ENCODE data around the gene C4B.
"Not testable (repeated sequence)": the region's sequence is repeated elsewhere in the genome, so short reads cannot be mapped to it uniquely, and the experiment has no call there.

Gene C4B

DNA sequence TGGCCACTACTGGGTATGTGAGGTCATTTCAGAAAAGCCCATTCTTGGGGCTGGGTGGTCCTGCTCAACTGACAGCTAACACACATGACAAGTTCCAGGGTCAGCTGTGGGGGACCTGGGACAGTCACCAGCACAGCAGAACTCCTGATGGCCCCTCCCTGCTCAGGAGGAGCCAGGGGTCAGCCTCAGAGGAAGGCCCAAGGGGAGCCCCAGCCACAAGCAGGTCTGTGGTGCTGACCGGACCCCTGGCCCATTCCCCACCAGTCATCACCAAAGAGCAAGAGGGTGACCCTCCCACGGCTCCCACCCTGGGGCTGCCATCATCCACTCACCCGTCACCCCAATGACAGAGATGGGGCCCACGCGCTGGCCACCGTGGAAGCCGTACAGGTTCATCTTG is 41.7 kb downstream of the C4B start:
- DNase-seq: no peak

DNA sequence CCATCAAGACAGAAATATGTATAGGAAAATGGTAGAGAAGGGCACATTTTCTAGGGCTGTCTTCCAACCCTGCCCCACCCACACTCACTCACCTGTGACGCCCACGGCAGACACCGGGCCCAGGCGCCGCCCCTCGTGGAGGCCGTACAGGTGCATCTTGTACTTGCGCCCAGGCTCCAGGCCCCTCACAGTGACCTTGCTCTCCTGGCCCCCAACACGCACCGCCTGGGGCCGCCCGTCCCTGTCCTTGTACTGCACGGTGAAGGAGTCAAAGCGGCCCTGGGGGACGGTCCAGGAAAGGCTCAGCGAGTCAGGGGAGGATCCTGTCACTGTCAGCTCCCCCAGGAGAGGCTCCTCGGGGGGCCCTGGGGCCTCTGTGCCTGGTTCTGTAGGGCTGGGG is 43.4 kb downstream of the C4B start:
- DNase-seq: no peak

DNA sequence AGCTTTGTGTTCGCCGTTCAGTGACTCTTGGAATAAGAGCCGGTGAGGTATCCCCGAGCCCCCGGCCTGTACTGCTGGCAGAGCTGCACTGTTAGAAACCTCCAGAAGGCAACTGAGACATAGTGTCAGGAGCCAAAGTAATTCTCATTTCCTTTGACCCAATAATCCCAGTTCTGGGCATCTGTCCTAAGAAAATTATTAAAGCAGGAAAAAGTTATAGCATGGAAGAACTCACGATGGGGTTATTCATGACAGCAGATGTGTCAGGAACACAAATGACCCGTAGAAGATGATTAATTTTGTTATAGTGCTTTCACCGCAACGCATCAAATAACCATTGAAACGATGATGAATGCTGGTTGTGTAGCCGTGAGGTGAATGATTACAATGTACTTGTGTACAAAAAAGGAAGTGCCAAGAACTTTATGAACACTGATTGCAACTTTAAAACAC is 43.9 kb downstream of the C4B start:
- DNase-seq: no peak

DNA sequence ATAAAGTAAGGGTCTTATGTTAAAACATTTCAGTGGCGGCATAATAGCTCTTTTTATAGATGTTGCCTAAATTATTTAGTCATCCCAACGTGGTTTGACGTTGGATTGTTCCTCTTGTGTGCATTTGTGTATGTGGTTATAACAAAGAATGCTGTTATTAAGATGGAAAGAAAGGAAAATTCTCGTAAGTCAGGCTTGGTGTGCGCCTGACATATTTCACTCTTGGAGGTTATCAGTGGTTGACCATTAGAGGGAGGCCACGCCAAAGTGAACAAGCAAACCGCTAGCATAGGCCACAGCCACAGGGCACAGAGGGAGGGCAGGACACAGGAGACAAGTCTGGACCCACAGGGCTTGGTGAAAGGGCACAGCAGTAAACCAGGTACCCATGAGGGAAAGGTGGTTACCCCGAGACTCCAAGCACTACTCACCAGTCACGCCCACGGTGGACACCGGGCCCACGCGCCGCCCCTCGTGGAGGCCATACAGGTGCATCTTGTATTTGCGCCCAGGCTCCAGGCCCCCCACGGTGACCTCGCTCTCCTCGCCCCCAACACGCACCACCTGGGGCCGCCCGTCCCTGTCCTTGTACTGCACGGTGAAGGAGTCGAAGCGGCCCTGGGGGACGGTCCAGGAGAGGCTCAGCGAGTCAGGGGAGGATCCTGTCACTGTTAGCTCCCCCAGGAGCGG is 46.5 kb downstream of the C4B start:
- DNase-seq: no peak

DNA sequence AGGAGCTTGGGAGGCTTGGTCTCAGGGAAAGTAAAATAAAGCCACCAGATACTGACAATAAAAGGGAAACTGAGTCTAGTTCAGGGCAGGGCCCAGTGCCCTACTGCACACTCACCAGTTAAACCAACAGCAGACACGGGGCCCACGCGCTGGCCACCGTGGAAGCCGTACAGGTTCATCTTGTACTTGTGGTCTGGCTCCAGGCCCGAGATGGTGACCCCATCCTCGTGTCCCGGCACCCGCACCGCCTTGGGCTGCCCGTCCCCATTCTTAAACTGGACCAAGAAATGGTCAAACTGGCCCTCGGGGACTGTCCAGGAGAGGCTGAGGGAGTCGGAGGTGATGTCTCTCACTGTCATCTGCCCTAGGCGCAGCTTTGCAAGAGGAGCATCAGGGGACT is 50.1 kb downstream of the C4B start:
- no peak for DNase-seq

DNA sequence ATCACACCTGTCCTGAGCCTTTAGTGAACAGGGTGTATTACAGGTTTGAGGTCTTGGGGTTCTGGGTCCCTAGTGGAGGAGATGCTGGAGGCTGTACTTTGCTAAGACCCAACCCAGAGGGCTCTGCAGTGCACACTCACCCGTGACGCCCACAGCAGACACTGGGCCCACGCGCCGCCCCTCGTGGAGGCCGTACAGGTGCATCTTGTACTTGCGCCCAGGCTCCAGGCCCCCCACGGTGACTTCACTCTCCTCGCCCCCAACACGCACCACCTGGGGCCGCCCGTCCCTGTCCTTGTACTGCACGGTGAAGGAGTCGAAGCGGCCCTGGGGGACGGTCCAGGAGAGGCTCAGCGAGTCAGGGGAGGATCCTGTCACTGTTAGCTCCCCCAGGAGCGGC is 52.9 kb downstream of the C4B start:
- DNase-seq: not testable (repeated sequence)

DNA sequence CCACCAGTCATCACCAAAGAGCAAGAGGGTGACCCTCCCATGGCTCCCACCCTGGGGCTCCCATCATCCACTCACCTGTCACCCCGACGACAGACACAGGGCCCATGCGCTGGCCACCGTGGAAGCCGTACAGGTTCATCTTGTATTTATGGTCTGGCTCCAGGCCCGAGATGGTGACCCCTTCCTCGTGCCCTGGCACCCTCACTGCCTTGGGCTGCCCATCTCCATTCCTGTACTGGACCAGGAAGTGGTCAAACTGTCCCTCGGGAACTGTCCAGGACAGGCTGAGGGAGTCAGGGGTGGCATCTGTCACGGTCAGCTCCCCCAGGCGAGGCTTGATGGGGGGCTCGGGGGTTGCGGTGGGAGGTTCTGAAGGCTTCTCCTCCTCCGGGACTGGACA is 53.7 kb downstream of the C4B start:
- not testable (repeated sequence) for DNase-seq

DNA sequence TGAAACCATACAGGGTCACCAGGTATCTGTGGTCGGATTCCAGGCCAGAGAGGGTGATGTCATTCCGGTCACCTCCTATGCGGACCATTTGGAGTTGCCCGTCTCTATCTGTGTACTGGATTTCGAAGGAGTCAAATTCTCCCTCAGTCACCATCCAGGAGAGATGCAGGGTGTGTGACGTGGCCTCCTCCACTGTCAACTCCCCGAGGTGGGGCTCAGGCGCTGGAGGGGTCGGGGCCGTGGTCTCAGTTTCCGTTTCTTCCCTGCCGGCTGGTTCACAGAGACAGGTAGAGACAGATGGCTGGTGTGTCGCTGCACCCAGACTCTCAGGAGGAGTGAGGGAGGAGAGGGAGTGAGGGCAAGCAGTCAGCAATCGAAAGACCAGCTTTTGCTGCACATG is 54.3 kb downstream of the C4B start:
- no peak for DNase-seq

DNA sequence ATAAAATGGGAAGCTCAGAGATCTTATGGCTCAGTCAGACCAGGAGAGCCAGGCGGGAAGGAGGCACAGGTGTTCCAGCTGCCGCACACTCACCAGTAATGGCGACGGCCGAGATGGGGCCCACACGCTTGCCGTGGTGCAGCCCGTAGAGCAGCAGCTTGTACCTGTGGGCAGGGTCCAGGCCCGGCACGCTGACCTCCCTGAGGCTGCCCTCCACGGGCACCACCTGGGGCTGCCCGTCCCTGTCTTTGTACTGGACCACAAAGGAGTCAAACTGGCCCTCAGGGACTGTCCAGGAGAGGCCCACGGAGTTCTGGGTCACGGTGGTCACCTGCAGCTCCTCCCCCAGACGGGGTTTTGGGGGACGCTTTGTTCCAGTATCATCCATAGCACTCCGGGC is 54.9 kb downstream of the C4B start:
- no peak for DNase-seq

DNA sequence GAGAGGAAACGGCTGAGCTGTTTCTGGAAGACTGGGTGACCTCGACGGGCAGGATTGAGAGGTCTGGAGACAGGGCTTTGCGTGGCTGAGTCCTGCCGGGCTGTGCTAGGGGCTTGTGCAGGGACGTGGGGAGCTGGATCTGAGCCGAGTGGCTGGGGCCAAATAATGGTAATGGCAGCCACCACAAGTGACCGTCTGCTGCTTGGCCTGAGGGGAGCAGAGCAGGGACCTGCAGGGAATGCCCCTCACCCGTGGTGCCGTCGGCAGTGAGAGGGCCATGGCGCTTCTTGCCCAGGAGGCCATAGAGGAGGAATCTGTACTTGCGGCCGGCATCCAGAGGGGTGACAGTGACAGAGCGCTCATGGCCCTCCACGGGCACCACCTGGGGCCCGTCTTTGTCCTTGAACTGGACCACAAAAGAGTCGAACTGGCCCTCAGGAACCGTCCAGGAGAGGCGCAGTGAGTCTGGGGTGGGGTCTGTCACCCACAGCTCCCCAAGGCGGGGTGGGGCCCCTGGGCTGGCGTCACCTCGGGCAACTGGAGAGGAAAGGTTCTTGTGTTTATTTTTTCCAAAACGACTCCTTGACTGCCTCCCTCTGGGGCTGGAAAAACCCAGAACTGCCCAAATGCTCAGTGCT is 55.4 kb downstream of the C4B start:
- DNase-seq: no peak

DNA sequence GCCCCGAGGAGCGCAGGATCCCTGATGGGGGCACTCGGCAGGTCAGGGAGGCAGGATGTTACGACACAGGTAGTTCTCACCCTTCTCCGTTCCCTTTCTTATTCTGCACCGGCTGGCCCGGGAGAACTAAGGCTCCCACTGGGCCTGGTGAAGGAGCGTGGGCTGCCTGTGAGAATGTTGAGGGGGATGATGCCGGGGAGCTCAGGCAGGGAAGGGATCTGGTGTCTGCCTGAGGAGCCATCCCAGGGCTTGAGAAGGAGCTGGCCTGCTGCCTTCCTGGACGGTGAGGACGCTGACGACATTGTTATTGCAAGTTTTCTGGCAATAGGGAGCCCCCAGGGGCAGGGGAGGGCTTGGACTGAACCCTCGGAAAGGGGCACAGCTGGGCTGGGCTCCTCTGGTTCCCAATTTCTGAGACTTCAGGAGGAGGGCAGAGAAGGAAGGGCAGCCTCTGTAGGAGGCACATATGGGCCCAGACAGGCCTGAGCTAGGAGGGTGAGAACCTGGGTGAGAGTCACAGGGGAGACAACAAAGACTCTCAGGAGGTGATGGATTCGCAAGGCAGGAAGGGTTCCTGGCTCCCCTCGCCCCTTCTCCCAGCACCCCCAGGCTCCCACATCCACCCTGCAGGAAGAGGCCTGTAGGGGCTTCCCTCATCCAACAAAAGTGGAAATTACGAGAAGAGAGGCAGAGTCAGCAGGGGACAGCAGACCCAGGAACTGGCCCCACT is 56.4 kb downstream of the C4B start:
- DNase-seq: no peak

DNA sequence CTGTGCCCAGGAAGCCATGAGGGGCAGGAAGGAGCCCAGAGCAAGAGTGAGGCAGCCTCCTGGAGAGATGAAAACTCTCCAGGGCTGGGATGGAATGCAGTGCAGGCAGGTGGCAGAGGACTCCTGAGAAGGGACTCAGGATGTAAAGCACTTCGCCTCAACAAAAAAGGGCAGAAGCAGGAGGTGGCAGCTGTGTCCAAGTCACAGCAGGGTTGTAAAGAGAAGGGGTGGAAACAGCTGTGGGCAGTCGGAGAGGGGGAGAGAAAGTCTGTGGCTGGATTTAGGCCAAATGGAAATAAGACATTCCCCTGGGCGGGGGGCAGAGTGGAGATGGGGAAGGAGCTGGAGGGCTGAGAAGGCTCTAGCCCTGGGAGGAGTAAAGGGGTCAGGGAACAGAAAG is 58.5 kb downstream of the C4B start:
- no peak for DNase-seq

DNA sequence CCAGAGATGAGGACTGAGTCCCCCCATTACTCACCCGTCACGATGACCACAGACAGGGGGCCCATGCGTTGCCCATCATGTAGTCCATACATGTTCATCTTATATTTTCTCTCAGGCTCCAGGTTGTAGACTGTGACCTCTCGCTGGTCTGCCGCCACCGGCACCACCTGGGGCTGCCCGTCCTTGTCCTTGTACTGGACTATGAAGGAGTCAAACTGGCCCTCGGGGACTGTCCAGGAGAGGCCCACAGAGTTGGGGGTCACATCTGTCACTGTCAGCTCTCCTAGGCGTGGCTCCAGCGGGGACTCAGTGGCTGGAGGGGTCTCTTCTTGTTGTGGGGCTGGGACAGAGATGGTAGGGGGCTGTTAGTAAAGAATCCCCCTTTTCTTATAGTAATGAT is 59.0 kb downstream of the C4B start:
- no peak for DNase-seq

DNA sequence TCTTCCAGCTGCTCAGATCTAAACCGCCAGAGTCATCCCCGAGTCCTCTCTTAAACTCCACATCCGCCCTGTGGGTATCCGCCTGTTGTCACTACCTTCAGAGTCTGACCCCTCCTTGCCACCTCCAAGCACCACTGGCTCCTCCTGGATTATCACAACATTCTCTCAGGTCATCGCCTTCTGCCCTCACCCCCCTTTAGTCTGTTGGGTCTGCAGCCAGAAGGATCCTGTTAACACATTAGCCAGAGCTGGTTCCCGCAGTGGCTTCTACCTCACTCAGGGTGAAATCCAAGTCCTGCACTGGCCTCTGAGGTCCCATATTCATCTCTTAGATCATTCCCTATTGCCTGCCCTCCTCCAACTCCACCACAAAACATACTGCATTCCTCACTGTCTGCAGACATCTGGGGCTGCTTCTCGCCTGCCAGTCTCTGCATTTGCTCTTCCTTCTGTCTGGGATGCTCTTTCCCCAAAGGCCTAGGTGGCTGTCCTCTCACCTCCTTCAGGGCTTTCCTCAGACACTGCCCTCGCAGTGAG is 60.5 kb downstream of the C4B start:
- no peak for DNase-seq

DNA sequence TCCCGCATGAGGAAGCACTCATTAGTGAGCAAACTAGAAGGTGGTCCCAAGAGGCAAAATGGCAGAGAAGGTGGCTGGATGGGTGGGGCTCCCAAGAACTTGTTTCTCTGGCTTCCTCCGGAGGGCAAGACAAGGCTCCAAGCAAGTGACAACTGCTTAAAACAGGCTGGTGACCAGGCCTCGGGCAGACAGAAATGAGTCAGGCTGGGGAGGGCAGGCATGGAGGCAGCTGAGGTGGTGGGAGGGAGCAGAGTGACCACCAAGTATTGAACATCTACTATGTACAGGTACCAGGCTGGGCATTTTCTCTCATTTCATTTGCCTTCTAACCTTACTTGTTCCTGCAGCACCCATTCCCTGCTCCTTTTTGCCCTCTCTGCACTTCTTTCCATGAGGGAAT is 61.2 kb downstream of the C4B start:
- no peak for DNase-seq

DNA sequence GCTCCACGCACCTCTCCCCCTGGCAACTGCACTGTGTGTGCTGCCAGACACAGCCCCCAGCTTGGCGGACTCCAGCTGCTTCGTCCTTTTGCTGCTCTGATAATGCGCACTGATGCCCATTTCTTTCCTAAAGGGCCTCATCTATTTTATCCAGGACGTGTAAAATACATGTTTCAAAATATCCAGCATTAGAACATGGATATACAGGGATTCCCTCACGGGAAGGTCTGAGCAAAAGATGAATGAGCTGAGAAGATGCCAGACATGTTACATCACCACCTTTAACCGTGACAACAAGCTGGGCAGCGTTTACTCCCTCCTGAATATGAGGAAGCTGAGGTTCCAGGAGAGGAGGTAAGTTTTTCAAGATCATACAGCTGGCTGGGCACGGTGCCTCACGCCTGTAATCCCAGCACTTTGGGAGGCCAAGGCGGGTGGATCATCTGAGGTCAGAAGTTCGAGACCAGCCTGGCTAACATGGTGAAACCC is 61.8 kb downstream of the C4B start:
- DNase-seq: no peak

DNA sequence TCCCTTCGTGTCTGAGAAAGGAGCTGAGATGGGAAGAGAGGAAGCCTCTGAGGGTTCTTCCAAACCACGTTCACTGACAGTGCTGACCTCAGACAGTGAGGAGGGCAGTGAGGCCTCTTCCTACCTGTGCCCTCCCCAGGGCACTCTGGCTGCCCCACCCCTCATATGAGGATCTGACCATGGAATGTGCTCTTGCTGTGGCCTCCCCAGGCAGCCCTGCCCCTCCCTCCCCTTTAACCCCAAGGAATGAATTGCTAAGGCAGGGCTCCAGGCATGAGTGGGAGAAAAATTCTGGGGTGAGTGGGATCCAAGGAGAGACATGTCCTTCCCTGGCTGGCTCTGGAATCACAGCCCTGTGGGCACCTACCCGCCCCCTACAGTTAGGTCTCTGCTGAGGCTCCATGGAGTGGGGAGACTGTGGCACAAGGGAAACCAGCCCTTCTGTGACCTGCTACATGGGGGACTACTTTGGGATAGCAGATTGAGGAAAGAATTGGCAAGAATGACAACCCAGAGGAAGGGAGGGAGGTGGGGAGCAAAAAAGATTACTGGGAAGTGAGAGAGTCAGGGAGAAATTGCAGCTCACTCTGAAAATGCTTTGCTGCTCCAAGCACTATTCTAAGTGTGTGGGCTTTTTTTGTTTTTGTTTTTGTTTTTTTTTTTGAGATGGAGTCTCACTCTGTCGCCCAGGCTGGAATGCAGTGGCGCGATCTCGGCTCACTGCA is 65.1 kb downstream of the C4B start:
- no peak for DNase-seq

DNA sequence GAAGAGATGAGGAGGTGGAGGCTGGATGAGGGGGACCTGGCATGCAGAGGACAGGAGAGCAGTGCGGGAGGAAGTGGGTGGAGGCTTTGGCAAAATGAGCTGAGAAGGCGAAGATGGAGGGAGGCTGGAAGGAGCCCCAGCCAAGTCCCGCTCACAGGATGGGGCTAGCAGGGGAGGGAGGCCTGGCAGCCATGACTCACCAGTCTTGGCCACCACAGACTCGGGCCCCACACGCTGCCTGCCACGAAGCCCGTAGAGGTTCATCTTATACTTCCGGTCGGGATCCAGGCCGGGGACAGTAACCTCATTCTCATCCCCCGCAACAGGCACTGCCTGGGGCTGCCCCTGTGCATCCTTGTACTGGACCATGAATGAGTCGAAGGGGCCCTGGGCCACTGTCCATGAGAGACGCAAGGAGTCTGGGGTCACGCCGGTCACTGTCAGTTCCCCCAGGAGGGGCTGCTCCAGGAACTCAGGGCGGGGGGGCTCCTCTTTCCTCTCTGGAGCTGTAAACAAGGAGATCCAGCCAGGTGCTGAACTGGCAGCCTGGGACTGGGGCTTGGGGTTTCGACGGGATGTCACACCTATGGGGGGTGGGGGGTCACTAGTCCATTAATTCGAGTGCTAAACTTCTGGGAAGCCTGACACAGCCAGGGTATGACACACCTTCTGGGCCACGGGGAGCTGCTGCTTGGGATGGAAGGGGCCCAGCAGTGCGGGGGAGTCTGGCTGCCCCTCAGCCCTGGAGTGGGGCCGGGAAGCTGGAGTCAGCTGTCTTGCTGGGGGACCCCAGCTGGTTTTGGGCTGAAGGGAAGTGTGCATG is 66.8 kb downstream of the C4B start:
- DNase-seq: no peak

DNA sequence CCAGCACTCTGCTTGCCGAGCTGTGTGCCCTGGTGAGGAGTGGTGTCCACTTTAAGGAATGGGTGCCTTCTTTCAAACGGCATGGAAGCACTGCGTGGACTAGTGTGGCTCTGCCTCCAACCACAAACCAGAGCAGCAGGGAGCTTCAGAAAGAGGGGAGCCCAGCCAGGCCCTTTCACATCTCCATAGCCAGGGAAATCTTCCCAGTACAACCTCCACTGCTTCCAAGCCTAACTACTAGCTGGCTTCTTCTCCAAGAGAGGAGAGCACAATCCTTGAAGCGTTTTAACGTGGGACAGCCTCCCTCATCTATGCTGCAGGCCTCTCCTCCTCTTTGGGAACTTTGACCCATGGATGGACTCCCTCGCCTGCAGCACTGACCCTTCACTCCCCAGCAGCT is 67.9 kb downstream of the C4B start:
- no peak for DNase-seq

DNA sequence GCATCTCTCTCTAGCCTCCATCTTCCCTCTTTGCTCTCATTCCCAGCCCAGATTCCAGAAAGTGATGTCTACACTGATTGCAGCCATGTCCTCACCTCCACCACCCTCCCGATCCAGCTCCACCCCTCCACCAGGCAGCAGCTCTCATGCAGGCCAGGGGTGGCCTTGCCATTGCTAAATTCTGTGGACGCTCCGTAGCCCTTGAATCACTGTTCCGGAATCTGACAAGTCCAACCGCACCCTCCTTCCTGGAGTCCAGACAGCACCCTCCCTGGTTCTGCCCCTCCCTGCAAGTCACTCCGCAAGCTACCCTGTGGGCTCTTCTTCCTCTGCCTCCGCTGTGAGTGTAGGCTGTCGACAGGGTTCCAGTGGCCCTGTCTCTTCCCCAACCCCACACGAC is 68.3 kb downstream of the C4B start:
- DNase-seq: no peak

DNA sequence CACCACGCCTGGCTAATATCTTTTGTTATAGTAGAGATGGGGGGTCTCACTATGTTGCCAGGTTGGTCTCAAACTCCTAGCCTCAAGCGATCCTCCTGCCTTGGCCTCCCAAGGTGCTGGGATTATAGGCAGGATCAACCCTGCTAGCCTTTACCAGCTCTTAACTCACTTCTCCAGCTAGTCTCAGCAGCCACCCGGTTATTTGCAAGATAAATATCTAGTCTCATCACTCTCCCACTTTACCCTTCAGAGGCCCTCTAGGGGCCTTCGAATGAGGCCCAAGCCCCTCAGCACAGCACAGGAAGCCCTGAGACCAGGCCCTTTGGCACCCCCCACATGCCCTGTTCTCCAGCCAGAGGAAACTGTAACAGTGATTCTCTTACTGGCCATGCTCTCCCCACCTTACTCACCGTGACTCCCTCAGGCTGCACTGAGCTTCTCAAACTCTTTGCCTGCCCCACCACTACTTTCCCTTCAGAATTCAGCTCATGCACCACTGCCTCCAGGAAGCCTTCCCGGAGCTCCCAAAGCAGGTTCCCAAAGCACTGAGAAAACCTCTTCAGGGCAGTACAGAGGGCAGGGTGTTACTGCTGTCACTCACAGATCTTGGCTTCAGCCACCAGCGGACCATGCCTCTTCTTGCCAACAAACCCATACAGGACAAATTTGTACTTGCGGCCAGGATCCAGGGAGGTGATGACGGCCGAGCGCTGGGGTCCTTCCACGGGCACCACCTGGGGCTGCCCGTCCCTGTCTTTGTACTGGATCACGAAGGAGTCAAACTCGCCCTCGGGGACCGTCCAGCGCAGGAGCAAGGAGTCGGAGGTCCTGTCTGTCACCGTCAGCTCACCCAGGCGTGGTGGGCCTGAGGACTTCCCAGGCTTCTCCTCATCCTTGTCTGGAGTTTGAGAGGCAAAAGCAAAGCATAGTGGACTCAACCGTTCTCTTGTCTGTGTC is 69.5 kb downstream of the C4B start:
- DNase-seq: no peak

Data from hippocampal formation (tissue), 2 donors.